ENCODE measurements around the gene F10. TPM values are rescaled to one million over a fixed set of nuclear protein-coding genes. Genes with fewer than 3 reads are reported as not detected.

The F10 gene
- total and polyA plus RNA-seq, 2 experiments from 2014 or later, result 0.76 to 1.6 TPM

GRCh38 chr13:113094410-113094800 lies 28.2 kb upstream of the F10 start (continued):
- TF ChIP-seq POLR2AphosphoS5 (IDR thresholded peaks at IDR 0.05; ENCODE audit: low read depth) (no peak), EZH2phosphoT487 (IDR thresholded peaks at IDR 0.05; ENCODE audit: unreplicated experiment) (no peak), JUNB (IDR thresholded peaks at IDR 0.05; ENCODE audit: unreplicated experiment) (no peak), CREB1 (CRISPR knock-in tag; IDR thresholded peaks at IDR 0.05; ENCODE audit: low read depth) (no peak), ZNF331 (CRISPR knock-in tag; IDR thresholded peaks at IDR 0.05; ENCODE audit: low read depth) (no peak)

- no peak for TF ChIP-seq CREB1 (CRISPR knock-in tag; IDR thresholded peaks at IDR 0.05; ENCODE audit: low read depth)
- no peak for TF ChIP-seq ETS1 (IDR thresholded peaks at IDR 0.05)
- no peak for TF ChIP-seq CTCF (conservative IDR thresholded peaks at IDR 0.05; ENCODE audit: low read depth in 2 of 2)
- no peak for TF ChIP-seq ZNF462 (CRISPR knock-in tag; IDR thresholded peaks at IDR 0.05)
- no peak for TF ChIP-seq POLR2AphosphoS5 (IDR thresholded peaks at IDR 0.05; ENCODE audit: low read depth)
- no peak for TF ChIP-seq STAT1 (IDR thresholded peaks at IDR 0.05; ENCODE audit: unreplicated experiment)
- no peak overlapping the region for H3K4me3 Mint-ChIP-seq
- H3K4me1 ChIP-seq (ENCODE audit: insufficient read depth), result no peaks in the 10 kb centered on the region
- H3K27me3 Mint-ChIP-seq (ENCODE audit: insufficient read depth, low read depth, poor library complexity), result peaks cover 7% of the 10 kb centered on the region
- no peaks in the 10 kb centered on the region for H3K79me2 ChIP-seq (replicated peaks; ENCODE audit: insufficient read depth)
- H3K9me3 Mint-ChIP-seq, result no peaks in the 10 kb centered on the region
- no peaks in the 10 kb centered on the region for H3K36me3 ChIP-seq (ENCODE audit: insufficient read depth)
- no peaks in the 10 kb centered on the region for H3K9me2 ChIP-seq (ENCODE audit: insufficient read depth)
- no peak overlapping the region for H3K4me2 ChIP-seq
- H3K4me1 Mint-ChIP-seq, result peaks cover 18% of the 10 kb centered on the region
- H3F3A ChIP-seq (replicated peaks; ENCODE audit: low read depth), result no peaks in the 10 kb centered on the region
- ATAC-seq (no peak), DNase-seq (ENCODE audit: low spot score) (no peak)
- H3K4me3 ChIP-seq, result no peak overlapping the region
- no peaks in the 10 kb centered on the region for H4K20me1 ChIP-seq (replicated peaks; ENCODE audit: insufficient read depth)
- H2AFZ ChIP-seq, result no peak overlapping the region
- H3K36me3 Mint-ChIP-seq (ENCODE audit: low read depth), result no peaks in the 10 kb centered on the region
- no peaks in the 10 kb centered on the region for H3K27me3 ChIP-seq (ENCODE audit: insufficient read depth)
- H3K27ac ChIP-seq (ENCODE audit: low read depth), result no peak overlapping the region
- H3K27ac Mint-ChIP-seq, result no peak overlapping the region; the same call in 1 of the 2 replicates
Measured at GRCh38 chr13:113095146-113096051, 27.2 kb upstream of the F10 start.

Data from GM23338 (cell line).